ENCODE results near the gene ELMO1.

The ELMO1 gene, protein sequence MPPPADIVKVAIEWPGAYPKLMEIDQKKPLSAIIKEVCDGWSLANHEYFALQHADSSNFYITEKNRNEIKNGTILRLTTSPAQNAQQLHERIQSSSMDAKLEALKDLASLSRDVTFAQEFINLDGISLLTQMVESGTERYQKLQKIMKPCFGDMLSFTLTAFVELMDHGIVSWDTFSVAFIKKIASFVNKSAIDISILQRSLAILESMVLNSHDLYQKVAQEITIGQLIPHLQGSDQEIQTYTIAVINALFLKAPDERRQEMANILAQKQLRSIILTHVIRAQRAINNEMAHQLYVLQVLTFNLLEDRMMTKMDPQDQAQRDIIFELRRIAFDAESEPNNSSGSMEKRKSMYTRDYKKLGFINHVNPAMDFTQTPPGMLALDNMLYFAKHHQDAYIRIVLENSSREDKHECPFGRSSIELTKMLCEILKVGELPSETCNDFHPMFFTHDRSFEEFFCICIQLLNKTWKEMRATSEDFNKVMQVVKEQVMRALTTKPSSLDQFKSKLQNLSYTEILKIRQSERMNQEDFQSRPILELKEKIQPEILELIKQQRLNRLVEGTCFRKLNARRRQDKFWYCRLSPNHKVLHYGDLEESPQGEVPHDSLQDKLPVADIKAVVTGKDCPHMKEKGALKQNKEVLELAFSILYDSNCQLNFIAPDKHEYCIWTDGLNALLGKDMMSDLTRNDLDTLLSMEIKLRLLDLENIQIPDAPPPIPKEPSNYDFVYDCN

DNA sequence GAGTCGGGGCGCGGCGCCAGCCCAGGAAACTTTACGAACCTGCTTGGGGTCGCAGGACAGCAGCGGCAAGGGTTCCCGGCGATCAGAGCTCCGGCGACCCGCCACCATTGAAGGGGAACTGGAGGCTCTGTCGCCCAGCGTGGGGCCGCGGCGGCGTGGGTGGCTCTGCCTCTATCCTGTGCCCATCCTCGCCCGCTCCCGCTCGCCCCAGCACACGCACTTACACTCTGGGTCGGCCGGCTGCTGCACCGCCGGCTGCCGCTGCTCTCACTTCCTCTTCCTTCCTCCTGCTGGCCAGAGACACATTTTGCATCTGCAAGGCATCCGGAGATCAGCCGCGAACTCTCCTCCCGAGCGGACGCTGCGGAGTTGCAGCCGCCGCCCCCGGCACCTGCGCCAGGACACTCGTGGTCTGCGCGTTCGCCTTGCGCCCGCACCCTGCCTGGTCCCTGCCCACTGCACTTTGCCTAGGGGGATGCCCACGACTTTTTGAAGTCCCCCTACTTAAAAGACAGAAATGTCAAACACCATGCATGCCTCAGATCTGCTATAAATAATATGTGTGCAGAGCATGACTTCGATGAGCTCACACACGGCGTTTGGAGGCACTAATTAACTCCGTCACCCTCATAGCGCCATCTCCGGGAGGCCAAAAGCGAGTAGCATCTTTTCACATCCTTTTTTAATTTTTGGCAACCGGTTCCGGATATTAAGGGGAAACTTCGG is at the start of gene ELMO1:
Gene ELMO1, minus strand, starts transcription at position 229 of the 726 bp plus-strand sequence. CDS start 106,174 bp downstream, outside the sequence.
- no peak for DNase-seq

DNA sequence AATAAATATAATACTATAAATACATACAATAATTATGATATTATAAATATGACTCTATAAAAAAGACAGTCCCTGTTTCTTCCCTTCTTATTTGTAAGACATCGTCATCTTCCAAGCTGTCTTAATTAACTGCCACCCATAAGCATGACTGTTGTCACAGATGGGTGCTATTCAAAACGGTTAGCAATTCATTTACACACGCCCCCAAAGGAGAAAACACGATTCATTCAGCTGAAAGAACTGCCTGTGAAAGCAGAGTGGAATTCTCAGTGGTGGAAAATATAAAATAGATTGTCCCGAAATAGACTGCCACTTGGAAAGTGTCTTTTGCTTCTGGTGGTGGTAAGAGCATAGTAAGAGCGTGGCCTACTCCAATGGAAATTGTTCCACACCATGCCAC is 48.9 kb upstream of the ELMO1 start:
- no peak for DNase-seq

DNA sequence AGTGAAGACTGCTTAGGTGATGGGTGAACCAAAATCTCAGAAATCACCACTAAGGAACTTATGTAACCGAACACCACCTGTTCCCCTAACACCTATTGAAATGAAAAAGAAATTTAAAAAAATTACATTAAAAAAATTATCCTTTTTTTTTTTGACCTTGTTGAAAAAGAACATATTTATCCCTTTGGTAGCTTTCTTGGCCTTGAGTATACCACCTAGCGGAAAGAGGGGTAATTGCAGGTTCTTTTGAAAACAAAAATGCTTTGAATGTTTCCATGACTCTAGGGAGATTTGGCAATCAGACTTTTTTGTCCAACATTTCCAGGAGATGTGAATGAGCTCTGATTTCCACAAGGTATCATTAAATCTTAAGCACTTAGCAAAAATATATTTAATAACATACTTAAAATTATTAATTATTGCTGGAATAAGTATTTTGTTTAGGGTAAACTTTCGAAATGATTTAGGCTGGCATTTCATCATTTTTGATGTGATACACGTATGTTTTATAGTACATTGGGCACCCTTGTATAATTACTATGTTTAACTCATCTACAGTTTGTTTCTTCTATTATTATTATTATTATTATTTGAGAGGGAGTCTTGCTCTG is 47.0 kb upstream of the ELMO1 start:
- no peak for DNase-seq

DNA sequence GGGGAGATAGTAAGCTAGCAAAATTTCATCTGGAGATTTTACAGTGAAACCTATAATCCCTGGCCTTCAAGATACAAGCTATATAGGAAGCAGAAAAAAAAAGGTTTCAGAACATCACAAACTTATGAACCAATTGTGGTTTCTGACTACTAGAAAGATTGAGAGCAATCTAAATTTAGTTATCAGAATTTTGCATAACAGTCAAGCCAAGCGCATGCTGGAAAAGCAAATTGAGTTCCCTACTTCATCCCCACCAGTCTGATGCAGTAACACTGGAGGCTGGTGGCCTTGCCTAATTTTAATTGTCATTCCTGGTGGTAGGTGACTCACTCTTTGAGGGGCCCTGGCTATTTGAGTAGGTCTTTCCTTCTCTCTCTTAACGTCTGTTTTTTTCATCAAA is 46.3 kb upstream of the ELMO1 start:
- DNase-seq: no peak

DNA sequence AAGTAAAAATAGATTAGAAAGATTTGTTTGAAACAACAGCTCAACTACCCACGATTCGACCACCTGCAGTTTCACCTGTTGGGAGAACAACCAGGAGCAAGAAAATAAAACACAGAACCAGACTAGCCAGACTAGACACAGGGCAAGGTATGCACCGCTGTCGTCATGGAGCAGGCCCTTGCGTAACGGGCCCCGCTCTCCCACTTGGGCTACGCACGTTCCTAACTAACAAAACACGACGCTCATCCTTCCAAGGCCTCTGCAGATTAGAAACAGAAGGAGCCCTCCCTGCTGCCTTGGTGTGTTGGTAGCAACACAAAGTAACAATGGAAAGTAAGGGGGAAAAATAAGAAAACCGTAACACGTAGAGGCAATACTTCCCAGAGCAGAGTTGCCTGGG is 45.1 kb upstream of the ELMO1 start:
- no peak for DNase-seq

DNA sequence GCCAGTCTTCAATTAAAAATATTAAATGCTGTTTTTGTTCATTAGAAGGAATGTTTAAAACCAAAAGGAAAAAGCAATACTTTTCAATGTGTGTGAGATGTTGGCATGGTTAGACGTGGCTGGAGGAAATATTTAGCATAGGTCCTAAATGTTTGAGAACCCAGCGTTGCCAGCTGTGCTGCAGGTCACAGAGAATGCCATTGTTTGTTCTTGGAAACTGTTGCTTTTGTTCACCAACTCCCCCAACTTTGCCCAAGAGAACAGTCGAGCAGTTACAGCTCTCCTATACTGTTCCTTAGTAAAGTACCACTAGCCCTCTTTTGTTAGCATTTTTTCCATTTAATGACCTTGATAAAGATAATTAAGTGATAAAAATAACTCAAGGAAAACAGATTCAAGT is 44.5 kb upstream of the ELMO1 start:
- no peak for DNase-seq

DNA sequence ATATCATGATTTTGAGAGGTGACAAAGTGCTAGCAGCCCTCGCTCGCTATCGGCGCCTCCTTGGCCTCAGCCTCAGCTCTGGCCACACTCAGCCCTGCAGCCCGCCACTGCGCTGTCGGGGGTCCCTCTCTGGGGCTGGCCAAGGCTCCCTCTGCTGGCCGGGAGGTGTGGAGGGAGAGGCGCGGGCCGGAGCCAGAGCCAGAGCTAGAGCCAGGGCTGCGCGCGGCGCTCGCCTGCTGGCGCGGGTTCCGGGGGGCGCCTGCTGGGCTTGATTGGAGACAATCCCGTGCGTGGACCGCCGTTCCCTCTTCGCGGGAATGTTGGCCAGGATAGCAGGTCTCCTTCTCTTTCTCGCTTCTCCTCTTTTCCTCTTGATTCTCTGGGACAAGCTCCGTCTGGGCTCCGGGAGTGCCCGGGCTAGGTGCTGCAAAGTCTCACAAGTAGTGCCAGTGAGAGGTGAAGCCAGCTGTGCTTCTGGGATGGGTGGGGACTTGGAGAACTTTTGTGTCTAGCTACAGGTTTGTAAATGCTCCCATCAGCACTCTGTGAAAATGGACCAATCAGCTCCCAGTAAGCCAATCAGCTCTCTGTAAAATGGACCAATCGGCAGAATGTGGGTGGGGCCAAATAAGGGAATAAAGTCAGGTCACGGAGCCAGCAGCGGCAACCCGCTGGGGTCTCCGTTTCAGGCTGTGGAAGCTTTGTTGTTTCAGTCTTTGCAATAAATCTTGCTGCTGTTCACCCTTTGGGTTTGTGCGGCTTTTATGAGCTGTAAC is 43.4 kb upstream of the ELMO1 start:
- no peak for DNase-seq

DNA sequence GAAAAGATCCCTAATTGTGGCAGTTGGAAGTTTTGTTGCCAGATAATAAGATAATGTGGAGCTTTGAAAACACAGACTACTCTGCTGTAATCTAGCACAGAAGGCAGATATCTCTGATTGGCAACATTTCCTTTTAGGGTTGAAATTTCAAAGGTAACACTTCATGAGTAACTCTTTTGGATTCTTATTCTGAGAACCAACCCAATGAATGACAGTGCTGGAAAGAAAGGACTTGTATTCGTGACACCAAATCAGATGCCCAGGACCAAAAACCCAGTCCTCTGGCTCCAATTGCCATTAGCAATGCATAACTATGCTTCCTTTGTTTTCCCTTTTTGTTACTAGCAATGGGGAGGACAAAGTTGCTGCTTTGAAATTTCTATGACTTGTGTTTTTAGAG is 41.0 kb upstream of the ELMO1 start:
- DNase-seq: no peak

DNA sequence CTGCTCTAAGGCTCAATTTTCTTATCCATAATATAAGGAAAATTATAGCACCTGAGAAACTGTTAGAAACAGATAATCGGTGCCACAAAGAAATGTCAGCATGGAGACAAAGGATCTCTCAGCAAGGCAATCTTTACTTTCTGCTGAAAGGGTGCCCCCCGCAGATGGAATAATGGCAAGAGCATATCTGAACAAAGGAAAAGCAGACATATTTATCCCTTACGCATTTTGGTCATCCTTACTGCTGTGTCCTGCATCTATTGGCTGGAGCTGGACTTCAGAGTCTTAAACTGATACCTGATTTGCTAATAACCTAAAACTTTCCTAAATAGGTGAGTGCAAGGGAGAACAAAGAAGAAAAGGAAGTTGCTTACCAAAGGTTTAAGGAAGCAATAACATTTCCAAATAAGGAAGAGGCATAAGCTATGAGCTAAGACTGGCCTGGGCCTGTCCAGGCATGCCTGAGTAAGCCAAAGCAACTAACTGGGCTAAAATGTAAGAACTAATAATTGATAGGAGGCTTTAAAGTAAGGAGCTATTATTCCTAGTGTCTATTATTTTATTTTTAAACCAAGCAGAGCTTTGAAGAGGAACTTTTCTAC is 39.6 kb upstream of the ELMO1 start:
- no peak for DNase-seq

DNA sequence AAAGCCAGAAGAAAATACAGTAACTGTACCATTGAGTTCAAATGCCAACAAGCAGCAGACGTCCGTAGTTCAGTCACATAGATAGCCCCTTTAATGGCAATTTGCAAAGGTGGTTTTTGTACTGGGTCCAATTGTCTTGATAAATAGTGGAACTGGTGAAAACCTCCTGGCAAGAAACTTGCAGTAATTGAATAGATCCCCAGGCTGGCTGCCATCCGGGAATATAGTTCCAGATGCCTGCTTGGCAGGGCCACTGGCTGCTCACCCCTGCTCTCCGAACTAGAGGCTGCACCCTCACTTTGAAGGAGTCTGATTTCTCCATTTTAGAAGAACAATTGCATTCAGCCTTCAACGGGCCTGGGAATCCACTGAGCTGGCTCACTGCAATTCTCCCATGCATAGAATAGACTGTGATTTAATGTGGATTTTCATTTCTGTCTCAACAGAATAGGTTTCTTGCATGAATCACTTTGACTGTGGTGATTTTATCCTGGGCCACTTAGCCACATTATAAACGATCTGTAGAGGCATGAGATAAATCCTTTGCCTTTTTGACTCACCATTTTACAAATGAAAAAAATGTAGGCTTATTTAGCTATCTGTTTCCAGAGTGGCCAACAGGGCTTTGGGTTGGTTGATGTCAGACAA is 35.9 kb upstream of the ELMO1 start:
- DNase-seq: no peak

DNA sequence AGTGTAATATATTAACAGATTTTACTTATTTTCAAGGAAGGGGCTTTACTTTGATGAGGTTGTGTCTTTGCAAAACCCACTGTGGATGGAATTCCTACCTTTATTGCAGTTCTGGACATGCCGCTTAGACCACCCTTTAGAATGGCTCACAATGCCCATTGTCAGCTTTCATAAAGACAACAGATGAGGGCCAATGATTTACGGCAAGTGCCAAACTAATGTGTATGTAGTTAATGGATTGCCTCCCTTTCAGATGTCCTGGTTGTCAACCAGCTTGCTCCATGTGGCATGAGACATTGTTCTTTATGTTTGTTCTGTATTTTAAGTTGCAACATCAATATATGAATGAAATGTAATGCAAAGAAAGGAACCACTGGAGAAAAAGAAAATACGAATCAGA is 35.0 kb upstream of the ELMO1 start:
- no peak for DNase-seq

DNA sequence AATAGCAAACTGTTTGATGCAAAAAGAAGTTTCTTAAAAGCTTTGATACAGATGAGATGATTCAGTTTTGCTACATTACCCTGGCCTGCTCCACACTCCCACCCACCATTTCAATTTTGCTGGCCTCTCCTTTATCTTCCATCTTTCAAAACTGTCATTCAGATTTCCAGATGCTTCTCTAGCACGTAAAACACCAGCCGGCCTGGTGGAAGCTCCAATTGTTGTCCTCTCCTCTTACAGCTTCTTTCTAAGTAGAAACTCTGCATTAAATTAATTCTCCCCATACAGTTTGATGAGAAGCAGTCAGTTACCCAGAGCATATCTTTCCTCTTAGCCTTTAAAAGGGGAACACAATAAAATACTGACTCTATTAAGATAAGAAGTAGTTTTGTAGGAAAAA is 34.3 kb upstream of the ELMO1 start:
- no peak for DNase-seq

DNA sequence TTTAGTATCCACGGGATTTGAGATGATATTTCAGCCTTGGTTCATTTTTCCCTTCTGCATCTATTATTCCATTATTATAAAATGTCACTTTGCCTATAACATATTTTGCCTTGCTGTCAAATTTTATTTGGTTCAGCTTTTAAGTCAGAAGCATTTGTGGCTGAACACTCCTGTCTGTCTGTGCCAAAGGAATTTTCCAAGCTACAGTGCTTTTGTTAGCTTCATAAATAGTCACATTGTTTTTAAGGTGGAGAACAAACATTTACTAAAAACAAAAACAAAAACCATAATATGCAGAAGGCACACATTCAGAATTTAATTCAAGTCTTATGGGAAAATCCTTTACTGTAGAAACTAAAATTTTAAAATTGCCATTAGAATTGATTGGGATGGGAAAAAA is 33.8 kb upstream of the ELMO1 start:
- no peak for DNase-seq

DNA sequence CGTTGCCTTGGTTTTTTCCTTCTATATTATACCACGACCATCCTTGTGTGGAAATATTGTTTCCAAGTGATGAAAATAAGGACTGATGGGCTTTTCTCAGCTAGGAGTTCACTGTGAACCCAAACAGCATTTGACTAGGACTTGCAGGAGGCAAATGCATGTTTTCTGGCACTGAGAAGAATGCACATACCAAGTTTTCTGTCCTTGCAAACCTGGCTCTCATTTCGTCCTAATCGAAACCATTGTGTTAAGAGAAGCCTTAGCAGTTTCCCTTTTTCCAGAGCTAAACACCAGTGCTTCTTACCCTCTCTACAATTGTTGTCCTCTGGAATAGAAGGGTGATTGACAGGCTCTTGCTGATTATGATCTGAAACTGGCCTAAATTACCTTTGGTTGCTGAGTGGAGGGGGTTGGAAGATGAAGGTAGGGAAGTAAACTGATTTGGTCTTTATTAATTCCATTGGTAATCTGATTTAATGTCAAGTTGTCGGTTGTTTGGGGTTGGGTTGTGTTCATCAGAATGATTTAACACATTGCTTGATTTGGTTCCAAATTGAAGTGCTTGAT is 33.1 kb upstream of the ELMO1 start:
- no peak for DNase-seq

DNA sequence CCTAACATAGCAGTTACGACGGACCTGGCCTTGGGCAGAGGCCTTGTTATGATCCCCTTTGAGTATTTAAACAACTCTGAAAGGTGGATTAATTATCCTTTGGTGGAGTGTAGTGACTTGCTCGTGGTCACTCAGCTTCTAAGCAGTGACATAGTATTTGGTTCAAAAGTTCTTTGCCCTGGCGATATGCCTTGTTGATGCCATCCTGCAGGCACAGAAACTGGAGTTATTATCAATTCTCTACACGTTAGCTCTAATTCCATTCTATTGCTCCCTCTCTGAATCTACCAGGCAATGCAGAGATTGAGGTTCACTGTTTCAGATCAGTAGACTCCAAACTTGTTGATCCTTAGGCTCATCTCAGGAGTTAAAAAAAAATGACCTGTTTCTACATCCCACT is 32.5 kb upstream of the ELMO1 start:
- no peak for DNase-seq

DNA sequence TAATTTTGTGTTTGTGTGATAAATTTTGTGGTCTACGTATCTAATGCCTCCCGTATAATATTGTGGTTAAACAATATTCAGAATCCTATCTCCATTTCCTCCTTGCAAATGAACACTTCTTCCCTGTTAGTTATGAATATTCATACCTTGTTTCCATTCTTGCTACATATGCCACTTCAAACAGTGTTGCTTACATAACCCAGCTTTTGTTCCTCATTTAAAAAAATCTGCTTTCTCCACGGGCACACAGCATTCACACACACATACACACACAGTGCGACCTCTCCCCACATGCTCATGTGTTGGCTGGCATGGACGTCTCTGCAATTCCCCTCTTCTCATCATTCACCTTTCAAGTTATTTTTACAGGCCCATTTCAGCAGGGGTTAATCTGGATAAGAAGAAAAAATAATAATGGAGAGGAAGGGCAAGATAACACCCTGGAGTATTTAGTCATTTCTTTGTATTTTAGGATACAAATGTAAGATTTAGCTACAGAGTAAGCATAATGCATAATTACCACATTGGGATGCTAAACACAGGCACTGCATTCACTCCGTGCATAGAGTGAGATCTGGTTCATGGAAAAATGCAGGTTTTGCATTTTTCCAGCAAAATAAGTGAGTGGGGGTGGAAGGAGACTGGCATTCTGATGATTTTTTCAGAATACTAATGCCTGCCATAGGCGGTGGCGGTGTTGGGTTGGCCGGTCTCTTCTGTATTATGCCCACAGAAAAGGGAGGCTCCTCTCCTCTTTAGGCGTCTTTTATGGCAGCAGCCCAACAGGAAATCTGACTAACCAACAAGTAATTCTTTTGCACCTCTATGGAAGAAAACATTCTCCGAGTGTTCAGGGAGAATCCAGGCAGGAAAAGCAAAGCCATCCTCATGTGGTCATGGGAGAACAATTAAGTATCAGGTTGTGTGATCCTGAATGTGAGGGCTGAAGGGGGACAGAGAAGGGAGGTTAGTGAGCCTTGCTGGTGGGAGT is 31.7 kb upstream of the ELMO1 start:
- DNase-seq: no peak

DNA sequence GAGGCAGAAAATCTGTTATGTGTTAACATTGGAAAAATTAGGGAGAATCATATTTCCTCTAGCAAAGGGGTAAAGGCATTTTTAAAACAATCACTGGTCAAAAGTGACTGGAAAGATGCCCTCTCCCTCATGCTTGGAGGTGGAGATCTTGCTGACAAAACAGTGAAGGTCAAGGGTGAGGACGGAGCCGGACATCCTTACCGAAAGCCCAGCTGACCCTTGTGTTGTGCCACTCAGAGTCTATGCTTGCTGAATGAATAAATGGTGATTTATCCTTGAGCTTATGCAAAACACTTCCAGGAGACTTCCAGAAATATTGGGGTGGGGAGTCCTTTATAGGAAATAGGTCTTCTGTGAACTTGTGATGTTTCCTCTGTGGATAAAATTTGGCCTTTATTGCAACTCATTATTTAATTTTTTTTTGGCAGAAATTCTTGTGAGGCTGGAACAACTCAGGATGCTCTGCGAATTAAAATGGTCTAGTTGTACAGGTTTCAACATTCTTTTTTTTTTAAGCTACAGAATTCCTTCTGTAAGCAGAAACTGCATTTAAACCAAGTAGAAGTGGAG is 28.3 kb upstream of the ELMO1 start:
- DNase-seq: no peak

DNA sequence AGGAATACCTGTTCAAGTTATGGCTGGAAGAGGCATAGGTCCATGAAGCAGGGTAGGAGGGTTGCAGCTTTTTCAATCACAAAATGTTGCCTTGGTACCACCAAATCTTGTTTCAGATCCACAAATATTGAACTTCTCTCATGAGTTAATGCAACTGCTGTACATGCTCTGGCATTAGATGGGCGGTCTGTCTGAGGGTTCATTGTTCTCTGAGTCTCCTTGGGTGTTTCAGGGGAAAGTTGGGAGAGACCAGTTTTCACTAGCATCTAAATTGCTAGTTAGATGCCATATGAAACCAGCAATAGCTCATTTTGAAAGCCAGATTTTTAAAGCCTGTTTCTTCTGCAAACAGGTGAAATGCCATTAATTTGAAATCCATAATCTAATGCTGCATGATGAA is 27.8 kb upstream of the ELMO1 start:
- no peak for DNase-seq

DNA sequence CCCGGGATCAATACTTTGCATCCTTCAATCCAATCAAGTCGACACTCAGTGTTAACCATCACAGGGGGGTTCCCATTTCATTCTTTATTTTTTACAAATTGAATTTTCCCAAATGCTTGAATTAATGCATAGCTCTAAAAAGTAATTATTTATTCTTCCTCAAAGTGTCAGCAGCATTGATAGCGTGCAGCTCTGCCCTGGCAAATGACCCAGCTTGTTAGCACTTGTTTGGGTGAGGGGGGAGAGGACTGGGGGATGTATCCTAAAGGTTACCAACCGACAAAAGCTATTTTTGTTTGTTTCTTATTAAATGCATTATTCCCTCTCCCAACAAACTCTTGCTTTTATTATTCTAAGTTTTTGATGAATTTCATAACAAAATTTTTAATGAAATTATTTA is 27.0 kb upstream of the ELMO1 start:
- DNase-seq: no peak

DNA sequence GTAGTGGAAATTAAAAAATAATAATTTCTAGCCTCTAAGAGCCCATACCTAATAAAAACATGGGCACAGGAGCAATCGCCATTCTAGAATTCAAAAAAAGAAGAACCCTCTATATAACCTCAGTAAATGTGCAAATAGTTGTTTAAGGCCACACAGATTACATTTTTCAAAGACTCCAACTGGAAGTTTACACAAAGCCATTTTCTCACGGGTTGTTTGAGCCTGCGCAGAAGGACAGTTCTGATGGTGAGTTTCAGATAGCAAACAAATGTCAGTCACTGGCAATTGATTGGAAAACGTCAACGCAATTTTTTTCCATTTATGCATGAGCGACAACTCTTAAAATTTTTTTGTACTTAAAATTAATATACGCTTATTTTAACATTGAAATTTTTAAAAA is 23.0 kb upstream of the ELMO1 start:
- no peak for DNase-seq

Measured in NCI-H2029 treated with DMSO at 0.1 percent for 48 hours (cell line).